Anterior cingulate cortex (tissue), 58 donors: ENCODE results near the gene ZNF3.

Experiments used
- DNase-seq, 58 donors: peaks; one replicate each; lab custom pipeline; 2025; lab: John Stamatoyannopoulos, UW

Gene ZNF3

DNA sequence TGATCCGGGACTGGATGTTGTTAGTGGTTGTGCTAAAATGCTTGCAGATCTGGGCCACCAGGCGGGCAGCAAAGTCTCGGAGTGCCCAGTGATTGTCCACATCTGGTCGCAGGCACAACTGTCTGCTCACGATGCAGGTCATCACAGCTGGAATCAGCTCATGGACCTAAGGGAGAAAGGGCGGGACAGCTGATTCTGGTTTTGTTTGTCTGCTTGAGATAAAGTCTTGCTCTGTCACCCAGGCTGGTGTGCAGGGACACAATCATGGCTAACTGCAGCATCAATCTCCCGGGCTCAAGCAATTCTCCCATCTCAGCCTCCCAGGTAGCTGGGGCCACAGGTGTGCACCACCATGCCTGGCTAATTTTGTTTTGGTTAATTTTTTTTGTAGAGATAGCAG lies 29.6 kb upstream of the ZNF3 start:
- DNase-seq: no peak

DNA sequence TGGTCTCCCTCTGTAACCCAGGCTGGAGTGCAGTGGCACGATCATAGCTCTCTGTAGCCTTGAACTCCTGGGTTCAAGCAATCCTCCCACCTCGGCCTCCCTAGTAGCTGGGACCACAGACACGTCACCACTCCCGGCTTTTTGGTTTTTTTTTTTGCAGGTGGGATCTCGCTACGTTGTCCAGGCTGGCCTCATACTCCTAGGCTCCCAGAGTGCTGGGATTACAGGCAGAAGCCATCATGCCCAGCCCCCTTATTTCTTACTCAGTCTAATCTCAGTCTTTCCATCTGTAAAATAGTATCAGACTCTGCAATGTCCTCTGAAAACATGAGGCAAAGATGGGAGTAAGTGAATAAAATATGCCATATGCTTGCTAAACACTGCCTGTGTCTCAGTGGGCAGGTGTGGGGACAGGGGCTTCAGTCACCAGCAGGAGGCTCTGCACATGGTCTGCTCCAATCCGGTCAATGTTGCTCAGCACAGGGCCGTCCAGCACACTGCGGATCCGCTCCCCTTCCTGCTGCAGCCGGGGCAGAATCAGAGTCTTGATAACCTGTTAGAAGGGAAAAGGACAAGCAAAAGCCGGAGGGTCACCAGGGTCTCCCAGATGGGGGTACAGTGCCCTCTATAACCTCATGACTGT lies 28.1 kb upstream of the ZNF3 start:
- no peak for DNase-seq

DNA sequence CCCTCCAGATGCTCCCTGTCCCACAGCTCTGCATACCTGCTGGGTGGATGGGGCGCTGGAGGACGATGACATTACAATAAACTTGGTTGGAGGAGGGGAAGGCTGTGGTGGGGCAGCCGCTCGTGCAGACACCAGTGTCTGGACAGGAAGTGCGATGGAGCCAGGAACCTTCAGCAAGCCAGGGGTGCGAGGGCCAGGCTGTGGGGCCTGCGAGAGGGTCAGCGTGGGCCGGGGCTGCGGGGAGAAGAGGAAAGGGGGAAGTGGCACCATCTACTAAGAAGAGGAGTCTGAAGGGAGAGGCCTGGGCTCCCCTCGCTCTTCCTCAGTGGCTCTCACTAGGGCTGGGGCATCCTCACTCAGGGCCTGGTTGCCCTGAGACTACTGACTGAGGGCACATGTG lies 26.4 kb upstream of the ZNF3 start:
- DNase-seq: no peak

DNA sequence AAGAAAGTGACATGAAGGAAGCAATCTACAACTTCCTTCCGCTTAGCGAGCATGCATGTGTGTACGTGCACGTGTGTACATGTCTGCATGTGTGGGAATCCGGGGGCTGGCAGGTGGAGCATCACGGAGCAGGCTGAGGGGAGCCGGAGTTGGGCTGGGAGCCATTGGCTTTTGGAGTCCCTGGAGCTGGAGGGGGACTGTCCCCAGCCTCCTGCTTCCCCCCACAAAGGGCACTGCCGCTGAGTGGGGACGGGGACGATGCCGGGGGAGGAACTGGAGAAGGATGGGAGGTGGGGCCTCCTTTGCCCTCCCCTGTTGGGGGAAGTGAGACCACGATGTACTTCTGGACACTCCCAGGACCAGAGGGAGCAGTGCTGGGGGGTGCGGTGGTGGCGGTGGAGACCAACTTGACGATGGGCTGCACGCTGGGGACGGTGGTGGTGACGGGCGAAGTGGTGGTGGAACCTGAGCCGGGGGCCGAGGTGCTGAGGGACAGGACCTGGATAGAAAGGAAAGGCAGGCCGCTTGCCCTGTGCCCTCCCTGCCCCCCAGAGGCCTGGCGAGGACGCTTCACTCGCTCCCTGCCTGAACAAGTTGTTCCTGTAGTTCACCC lies 25.7 kb upstream of the ZNF3 start:
- peak in 3 of 58 donors; percentile 9 to 10 (median 10) for DNase-seq

DNA sequence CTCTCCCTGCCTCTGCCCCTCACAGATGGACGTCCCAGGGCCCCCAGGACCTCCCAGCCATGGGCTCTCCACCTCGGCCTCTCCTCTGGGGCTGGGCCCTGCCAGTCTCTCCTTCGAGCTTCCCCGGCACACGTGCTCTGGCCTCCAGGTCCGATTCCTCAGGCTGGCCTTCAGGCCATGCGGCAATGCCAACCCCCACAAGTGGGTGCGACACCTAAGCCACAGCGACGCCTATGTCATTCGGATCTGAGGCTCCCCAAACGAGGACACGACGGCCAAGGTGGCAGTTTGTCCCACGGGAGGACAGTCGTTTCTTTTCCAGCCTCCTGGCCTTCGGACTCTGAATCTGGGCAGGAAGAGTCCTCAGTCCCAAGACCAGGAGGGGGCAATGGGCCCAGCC lies 25.1 kb upstream of the ZNF3 start:
- no peak for DNase-seq

DNA sequence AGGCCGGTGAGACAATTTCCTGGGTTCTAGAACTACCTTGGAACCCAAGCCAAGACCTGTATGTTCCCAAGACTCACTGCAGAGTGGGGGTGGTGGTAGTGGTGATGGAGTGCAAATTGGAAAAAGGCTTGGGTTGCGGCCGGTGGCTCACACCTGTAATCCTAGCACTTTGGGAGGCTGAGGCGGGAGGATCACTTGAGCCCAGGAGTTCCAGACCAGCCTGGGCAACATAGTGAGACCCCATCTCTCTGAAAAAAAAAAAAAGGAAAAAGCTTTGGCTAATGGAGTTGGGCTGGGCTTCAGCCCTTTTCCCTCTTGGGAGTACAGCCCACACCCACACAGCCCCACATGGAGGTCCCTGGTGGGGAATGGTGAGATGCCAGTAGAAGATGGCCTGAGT lies 24.0 kb upstream of the ZNF3 start:
- DNase-seq: no peak

DNA sequence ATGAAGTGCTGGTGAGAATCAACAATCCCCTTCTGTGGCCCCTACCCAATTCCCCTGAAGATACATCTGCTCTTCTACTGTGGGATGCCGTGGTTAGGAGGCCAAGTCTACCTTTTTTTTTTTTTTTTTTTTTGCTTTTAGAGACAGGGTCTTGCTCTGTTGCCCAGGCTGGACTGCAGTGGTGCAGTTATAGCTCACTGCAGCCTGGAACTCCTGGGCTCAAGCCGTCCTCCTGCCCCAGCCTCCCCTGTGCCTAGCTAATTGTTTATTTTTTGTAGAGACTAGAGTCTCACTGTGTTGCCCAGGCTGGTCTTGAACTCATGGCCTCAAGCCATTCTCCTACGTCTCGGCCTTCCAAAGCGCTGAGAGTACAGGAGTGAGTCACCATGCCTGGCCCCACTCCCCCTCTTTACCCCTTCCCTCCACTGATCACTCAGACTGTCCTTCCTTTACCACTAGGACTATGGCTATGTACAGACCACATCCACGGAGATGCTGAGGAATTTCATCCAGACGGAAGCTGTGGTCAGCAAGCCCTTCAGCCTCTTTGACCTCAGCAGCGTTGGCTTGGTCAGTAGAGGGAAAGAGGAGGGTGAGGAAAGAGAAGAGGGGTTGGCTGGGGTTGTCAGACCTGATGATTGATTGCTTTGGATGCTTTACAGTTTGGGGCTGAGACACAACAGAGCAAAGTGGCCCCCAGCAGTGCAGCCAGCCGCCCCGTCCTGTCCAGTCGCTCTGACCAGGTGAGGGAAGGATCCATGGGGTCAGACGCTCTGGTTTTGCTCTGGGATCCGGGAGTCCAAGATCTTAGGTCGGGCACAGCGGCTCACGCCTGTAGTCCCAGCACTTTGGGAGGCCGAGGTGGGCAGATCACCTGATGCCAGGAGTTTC lies 21.7 kb upstream of the ZNF3 start:
- no peak for DNase-seq

DNA sequence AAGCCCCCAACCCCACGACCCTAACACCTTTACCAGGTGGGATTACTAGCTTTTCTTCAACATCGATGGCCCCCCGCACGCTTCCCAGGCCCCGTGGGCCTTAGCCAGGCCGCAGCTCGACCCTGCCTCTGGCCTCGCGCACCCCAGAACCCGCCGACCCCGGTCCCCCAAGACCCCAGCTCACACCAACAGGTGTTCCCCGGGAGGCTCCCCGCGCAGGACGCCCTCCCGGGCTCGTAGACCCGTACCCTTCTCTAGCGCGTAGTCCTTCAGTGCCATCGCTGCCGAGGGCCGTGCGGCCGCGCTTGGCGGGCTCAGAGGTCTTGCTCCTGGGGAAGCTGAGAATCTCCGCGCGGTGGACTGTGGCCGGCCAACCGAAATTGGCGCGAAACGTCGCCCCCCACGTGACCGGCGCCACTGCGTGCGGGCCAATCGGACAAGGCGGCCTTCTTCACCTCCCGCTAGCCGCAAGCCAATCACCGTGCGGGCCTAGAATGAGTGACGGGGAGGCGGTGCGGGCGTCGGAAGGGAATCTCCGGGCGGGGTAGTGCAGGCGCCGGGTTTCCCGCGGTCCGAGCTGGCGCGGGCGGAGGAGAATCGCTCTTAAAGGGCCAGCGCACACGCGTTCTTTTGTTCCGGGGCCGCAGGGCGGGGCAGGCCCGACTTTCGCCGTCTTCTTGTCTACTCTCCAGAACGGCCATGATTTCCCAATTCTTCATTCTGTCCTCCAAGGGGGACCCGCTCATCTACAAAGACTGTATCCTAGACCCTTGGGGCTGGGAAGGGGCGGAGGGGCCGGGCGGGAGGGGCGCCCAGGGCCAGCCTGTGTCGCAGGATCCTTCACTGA lies 19.7 kb upstream of the ZNF3 start, which contains the start of the genes AP4M1 and MCM7:
Gene AP4M1 (plus strand): TSS at position 628 of the 847 bp plus-strand sequence. CDS start 72 bp downstream, at position 700.
Gene MCM7 (minus strand): TSS at position 382 of the 847 bp plus-strand sequence. CDS start 103 bp downstream, at position 279.
- peak; percentile 85 to 100 (median 98) for DNase-seq

DNA sequence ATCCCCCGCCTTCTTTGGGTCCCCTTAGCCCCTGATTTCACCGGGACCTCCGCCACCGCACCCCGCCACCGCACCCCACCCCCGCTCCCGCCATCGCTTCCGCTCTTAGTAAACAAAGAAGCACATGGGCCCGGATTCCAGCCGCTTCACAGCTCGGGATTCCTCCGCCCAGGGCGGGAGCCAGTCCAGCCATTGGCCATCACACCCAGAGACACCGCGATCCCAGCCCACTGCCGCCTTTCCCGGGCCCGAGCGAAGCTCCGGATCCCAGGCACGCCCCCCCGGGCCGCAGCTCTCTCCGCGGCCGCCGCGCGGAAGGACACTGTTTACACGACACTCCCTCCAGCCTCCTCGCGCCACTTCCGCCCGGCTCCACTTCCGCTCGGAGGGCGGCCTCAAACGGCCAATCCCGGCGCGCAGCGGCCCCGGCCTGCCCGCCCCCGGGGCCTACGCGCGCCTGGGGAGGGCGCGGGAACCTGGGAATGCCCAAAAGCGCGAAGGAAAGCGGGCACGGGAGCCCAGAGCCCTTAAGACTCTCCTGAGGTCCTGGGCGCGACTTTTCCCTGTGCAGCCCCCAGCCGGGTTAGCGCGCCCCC lies 19.0 kb upstream of the ZNF3 start:
- peak; percentile 49 to 93 (median 86) for DNase-seq

DNA sequence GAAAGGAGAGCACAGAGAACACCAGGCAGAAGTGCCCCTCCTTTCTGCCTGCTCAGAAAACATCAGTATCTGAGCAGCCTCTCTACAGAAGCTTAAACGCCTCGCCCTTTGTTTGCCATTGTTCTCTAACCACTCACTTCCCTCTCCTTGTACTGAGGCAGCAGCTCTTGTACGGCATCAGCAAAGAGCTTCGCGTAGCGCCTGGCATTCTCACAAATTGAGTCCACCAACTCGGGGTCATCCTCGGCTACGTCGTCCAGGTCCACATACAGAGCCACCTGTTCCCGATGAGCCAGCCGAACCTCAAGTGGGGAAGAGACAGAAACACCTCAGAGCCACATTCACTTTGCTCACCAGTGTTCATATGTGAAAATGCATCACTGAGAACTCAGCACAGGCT lies 17.9 kb upstream of the ZNF3 start:
- DNase-seq: no peak

DNA sequence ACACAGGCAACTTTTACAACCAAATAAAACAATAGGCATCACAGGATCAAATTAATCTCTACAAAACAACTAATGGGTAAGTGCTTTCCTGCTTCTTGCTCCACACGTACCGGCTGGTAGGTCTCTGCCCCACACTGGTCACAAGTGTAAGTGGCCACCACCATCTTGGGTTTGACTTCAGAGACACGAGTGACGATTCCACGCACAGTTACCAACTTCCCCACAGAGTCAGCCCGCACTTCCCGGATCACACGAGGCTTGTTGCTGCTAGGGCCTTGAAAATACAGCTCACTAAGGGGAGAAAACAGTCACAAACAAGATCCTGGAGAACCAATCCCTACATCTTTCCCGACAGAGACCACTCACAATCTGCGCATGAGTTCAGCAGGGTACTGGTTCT lies 17.4 kb upstream of the ZNF3 start:
- no peak for DNase-seq

DNA sequence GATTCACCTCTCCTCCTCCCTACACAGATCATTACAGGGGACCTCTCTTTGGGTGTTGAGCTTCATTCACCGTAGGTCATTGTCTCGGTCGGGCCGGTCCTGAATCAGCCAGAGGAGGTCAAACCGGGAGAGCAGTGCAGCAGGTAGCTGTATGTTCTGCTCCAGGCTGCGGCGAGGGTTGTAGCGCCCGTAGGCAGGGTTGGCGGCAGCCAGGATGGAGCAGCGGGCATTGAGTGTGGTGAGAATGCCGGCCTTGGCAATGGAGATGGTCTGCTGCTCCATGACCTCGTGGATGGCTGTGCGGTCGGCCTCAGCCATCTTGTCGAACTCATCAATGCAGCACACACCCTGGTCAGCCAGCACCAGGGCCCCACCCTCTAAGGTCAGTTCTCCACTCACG lies 14.2 kb upstream of the ZNF3 start:
- DNase-seq: no peak

DNA sequence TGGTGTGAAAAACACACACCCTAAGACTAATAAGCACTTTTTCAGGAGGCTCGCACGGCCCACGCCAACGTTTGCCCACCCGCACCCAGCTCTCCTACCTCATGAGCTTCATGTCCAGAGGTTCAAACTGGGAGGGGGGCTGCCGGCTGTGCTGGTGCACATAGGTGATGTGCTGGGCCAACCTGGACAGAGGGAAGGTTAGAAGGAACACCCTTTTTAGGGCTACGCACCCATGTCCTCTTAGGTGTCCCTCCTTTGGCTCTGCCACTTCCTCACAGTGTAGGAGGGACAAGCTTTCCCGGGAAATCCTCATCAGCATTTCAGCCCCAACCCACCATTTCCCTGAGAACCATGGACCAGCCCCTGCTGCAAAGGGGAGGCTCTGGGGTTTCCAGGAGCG lies 13.8 kb upstream of the ZNF3 start:
- DNase-seq: no peak

DNA sequence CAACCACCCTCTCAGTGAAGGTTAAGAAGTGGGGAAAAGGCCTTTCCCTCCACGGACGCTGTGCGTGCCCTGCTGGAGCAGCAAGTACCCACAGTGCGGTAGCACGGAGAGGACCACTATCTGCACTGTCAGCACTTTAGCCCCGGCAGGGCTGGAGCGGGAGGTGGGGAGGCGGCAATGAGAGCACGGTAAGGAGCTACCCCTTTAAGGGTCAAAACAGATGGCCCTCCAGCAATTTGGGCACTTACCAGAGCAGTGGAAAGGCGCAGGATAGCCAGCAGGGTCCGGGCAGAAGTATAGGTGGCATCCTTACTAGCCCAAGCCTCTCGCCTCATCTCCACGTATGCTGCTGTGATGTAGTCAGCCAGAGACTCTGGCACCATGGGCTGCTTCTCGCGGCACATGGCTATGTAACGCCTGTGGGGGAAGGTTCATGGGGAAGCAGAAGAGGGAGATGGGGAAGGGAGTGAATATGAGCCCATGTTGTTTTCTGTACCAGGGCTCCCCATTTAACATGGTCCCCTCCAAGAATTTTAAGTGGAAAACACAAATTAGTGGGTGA lies 12.5 kb upstream of the ZNF3 start:
- no peak for DNase-seq

DNA sequence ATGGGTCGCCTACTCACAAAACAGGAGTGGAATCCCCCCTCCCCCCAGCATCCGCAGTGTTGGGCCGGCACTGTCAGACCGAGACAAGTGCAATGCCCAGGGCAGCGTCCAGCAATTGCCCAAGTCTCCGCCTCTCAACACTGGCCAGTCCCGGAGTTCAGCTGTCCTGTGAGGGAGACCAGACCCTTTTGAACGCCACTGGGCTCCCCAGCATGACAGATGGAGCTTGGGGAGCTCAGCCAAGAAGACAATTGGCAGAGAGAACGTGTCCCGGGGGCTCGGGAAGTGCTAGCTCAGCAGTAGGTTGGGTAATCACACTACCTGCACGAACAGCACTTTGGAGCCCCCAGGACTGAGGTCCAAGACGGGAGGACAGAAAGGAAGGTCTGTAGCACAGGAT lies 12.0 kb upstream of the ZNF3 start:
- peak in 1 of 58 donors; percentile 4 for DNase-seq

DNA sequence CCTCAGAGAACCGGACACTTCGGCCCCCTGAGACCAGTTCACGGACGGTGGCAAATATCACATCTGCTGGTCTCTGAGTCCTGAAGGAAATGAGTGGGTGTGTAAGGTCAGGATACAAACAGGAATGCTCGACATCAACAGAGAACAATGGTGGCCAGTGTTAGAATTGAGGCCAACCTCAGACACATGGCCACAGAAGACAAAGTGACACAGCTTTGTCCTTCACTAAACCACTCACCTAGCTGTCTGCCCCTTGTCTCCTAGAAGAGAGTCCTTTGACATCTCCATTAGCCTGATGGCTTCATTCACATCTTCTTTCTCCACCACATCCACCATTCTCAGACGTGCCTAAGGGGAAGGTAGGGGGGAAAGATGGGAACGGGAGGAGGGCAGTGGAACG lies 11.5 kb upstream of the ZNF3 start:
- DNase-seq: no peak

DNA sequence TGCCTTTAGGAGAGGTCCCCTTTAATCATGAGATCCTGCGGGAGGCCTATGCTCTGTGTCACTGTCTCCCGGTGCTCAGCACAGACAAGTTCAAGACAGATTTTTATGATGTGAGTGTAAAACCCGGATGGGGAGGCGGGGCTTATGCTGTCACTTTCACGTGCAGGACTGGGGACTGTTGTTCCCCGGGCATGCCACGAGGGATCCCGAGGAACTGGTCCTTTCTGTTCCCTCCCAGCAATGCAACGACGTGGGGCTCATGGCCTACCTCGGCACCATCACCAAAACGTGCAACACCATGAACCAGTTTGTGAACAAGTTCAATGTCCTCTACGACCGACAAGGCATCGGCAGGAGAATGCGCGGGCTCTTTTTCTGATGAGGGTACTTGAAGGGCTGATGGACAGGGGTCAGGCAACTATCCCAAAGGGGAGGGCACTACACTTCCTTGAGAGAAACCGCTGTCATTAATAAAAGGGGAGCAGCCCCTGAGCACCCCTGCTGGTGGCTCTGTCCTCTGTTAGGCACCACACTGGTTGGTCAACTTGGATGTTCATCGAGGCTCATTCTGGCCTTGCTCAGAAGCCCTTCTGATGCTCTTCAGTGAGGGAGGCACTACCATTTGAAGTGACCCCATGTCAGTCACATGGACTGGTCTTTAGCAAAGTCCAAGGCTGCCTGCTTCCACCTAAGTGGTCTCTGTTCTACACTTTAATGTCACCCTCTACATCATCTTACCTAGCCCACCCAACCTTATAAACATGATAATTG lies 10.1 kb upstream of the ZNF3 start:
- no peak for DNase-seq

DNA sequence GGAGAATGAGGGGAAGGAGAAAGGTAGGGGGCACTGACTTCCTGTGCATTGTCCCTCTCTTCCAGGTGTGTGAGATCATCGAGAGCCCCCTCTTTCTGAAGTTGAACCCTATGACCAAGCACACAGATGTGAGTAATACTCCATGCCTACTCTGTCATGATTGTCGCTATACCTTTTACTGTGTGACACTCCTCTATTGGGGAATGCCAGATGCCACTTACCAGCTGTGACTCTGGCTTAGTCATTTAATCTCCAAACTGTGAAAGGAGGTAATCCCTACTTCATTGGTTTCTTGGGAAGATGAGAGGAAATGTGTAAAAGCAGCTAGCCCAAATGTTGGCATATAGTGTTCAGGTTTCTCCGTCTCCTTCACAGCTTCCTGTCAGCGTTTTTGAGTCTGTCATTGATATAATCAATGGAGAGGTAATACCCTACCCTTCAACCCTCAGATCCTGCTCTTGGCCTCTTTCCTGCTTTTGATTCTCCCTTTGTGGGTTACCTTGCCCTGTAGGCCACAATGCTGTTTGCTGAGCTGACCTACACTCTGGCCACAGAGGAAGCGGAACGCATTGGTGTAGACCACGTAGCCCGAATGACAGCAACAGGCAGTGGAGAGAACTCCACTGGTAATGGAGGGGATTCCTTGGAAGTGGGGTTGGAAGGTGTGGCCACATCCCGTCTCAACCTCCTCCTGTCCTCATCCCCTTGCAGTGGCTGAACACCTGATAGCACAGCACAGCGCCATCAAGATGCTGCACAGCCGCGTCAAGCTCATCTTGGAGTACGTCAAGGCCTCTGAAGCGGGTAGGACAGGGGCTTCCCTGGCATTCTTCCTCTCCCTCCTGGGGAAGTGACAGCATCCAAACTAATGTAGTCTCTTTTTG lies 9.2 kb upstream of the ZNF3 start:
- DNase-seq: no peak
